Measurements from ENCODE around the gene PCDH7.

Gene PCDH7

DNA sequence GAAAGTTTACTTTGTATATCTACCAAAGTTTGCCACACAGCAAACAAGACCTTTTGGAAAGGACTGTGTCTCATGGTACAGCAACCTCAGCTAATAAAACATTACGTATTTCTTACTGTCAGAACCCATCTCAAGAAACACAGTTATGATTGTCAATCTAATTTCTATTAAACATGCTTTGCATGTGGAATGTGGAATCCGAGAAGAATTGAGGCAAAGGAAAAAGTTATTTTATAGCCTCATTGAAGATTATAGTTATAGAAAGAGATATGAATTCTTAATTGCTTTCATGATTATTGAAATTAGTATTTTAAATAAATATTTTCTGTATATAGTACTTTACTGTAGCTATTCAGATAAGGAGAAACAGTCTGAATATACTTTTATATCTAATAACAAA, 5.4 kb downstream of the PCDH7 start:
- CTCF ChIA-PET = no interaction called here
- TF ChIP-seq, protein P1, sequence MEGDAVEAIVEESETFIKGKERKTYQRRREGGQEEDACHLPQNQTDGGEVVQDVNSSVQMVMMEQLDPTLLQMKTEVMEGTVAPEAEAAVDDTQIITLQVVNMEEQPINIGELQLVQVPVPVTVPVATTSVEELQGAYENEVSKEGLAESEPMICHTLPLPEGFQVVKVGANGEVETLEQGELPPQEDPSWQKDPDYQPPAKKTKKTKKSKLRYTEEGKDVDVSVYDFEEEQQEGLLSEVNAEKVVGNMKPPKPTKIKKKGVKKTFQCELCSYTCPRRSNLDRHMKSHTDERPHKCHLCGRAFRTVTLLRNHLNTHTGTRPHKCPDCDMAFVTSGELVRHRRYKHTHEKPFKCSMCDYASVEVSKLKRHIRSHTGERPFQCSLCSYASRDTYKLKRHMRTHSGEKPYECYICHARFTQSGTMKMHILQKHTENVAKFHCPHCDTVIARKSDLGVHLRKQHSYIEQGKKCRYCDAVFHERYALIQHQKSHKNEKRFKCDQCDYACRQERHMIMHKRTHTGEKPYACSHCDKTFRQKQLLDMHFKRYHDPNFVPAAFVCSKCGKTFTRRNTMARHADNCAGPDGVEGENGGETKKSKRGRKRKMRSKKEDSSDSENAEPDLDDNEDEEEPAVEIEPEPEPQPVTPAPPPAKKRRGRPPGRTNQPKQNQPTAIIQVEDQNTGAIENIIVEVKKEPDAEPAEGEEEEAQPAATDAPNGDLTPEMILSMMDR (IDR thresholded peaks at IDR 0.05; ENCODE audit: control extremely low read depth, extremely low read depth, low read depth, missing control alignments) = no peak
- POLR2A ChIA-PET = no interaction called here
- no peak for DNase-seq (ENCODE audit: extremely low spot score)

DNA sequence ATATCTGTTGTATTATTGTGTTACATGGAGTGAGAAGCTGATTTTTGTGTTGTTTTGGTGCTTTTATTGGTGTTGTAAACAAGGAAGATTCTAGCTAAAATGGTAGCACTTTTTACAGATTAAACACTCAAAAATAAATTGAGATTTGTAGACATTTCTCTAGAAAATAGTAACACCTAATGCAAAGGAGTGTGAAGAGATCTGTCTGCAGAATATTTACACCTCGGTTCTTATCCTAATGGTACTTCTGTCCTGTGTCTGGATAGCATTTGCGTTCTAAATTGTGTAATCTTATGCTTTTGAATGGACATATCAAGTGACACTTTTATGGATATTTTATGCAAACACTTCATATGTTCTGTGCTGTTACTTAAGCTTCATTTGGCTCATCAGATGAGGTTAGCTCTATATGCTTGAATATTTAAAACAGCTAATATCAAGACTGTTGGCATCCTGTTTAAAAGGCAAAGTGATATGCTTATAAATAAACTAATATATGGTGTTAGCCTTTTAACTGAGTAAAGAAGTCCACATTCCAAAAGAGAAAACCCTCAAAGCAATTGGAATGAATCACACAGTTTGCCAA, 6.0 kb downstream of the PCDH7 start:
- DNase-seq (ENCODE audit: extremely low spot score) = no peak
- TF ChIP-seq, protein P1 (IDR thresholded peaks at IDR 0.05; ENCODE audit: control extremely low read depth, extremely low read depth, low read depth, missing control alignments) = no peak
- ChIA-PET CTCF (no interaction called here), POLR2A (no interaction called here)

DNA sequence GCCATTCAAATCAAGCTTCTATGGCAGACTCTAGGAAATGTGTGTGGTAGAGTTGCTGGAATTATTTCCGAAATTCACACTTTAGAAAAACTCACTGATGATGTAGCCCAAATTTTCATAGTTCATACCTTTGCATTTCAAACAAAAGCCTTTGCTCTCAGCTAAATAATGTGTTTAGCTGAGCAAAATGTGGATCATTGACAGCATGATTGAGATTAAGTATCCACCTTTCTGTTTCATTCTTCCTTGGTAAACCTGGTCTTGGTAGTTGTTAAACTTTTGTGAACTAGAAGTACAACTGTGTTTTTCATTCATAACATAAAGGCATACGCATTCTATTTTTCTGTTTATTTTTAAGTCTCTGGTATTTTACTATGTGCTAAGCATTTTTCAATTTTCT, 7.2 kb downstream of the PCDH7 start:
- ChIA-PET POLR2A (no interaction called here), CTCF (no interaction called here)
- no peak for DNase-seq (ENCODE audit: extremely low spot score)
- TF ChIP-seq, protein P1 (IDR thresholded peaks at IDR 0.05; ENCODE audit: control extremely low read depth, extremely low read depth, low read depth, missing control alignments) = no peak

DNA sequence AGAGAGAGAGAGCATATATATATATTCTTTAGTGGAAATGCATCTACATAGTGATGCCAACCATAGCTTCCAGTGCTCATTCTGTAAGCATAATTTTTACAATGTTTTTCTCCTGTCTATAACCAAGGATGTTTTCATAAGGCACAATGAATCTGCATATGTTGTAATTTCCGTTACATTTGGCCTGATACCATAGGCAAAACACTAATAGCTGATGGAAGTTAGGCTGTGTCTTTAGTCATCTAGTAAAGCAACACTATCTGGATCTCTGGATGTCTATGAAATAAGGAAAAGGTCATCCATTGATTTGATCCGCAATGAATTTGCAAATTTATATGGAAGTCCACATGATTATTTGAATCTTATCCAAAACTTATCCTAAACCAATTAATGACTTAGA, 8.1 kb downstream of the PCDH7 start:
- ChIA-PET CTCF (interaction anchor here (0.7 kb wide), 1 partner anchor 10 kb away, joined by 3 read pairs; no protein-coding TSS in a partner anchor), POLR2A (no interaction called here)
- TF ChIP-seq, protein P1 (IDR thresholded peaks at IDR 0.05; ENCODE audit: control extremely low read depth, extremely low read depth, low read depth, missing control alignments) = no peak
- DNase-seq (ENCODE audit: extremely low spot score) = no peak

DNA sequence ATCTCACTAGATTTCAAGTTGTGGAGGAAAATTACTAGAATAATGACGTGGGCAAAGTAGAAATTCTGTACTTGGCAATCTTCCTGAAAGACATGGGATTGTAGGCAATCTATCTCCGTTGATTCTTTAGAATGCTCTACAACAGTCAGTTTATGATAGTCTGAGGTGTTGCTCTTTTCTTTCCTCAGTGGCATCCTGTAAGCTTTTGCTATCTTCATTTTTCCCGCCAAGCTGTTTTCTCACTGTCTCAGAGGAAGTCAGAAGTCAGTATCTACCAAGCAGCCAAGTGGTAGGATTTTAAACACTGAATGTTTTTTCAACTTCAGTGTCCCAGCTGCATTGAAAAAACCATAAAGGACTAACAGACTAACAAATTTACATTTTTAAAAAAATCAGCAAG, 23.7 kb downstream of the PCDH7 start:
- no peak for DNase-seq (ENCODE audit: extremely low spot score)
- TF ChIP-seq, protein P1 (IDR thresholded peaks at IDR 0.05; ENCODE audit: control extremely low read depth, extremely low read depth, low read depth, missing control alignments) = no peak
- ChIA-PET CTCF (interaction anchor here (1.0 kb wide), 1 partner anchor 10 kb away, joined by 4 read pairs; no protein-coding TSS in a partner anchor), POLR2A (no interaction called here)

DNA sequence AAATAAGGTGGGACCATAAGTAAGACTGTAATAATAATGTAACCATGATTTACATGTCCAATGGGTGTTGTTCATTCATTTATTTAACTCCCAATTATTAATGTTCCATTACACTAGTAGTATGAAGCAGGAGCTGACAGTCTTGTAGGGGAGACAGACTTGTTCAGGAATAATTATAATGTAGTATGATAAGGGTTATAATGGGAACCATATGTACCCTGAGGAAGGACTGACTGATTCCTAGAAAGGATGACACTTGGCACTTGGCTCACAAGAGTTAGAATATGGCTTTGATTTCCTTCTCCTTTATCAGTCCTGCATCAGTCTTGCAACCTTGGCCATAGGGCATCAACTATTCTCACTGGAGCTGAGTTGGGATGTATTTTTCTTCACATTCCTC, 24.2 kb downstream of the PCDH7 start:
- TF ChIP-seq, protein P1 (IDR thresholded peaks at IDR 0.05; ENCODE audit: control extremely low read depth, extremely low read depth, low read depth, missing control alignments) = no peak
- ChIA-PET POLR2A (no interaction called here), CTCF (no interaction called here)
- no peak for DNase-seq (ENCODE audit: extremely low spot score)
